AG08395 (cell line): ENCODE results near the gene CEP250.
A peak's percentile ranks its signal among the peaks of the same experiment; 100 is the strongest.
"Not testable (repeated sequence)": the region's sequence is repeated elsewhere in the genome, so short reads cannot be mapped to it uniquely, and the experiment has no call there.

Experiments
- DNase-seq: peaks from one replicate; pipeline ENCODE4 v3.0.0; 2012; ENCODE audit warnings: mixed read lengths, low spot score

CEP250 gene

DNA sequence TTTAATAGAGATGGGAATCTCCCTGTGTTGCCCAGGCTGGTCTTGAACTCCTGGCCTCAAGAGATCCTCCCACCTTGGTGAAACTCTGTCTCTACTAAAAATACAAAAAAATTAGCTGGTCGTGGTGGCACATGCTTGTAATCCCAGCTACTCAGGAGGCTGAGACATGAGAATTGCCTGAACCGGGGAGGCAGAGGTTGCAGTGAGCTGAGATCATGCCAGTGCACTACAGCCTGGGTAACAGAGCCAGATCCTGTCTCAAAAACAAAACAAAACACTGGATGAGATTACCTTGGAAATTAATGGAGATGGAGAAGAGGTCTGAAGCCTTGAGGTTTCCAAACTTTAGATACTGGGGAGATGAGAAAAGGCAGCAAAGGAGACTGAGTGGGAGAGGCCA is 2.1 kb downstream of the CEP250 start:
- not testable (repeated sequence) for DNase-seq

DNA sequence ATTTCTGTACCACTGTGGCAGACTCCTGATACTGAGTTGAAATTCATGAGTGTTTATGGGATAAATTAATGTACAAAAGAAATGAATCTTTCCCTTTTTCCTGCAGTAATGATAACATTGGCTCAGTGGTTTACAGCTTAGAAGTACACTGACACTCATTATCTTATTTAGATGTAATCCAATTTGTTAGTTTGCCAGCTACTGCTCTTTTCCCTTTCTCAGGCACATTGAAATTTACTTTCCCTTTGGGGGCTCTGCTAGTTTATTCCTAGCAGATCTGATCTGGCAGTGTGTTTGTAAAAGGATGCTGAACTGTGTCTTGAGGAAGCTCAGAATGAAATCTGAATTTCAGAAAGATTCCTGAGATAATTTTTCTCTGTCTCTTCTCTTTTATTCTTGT is 3.0 kb downstream of the CEP250 start:
- DNase-seq = no peak

- DNase-seq = no peak
Measured at GRCh38 chr20:35461620-35462019, 6.2 kb downstream of the CEP250 start.

DNA sequence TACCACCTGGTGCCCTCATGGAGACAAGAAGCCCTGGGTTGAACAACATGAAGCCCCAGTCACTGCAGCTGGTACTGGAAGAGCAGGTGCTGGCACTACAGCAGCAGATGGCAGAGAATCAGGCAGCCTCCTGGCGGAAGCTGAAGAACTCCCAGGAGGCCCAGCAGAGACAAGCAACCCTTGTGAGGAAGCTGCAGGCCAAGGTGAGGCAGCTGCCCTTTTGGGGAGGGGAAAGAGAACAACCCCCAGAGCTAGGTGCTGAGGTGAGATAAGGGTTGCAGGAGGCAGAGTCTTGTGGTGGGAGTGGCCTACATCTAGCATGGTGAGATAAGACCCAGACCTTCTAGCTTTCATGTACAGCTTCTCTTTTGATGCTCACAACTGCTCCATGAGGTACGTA is 7.0 kb downstream of the CEP250 start:
- no peak for DNase-seq

GRCh38 chr20:35463455-35464300 is 8.3 kb downstream of the CEP250 start:
- DNase-seq = peak; percentile 78

GRCh38 chr20:35465976-35466375 is 10.6 kb downstream of the CEP250 start:
- no peak for DNase-seq

DNA sequence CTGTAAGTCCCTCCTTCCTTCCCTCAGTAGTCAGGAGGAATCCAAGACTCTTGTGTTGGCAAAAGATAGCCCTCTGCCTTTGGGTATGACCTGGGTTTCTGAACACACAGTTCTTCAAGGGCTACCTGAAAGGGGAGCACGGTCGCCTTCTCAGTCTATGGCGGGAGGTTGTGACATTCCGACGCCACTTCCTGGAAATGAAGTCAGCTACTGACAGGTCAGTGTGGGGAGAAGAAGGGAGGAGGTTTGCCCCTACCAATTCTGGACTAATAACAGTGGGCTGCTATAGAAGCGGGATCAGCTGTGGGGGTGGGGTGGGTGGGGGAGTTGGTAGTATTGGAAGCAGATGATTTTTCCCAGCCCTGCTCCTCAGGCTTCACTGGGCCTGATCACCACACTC is 11.5 kb downstream of the CEP250 start:
- DNase-seq = no peak

DNA sequence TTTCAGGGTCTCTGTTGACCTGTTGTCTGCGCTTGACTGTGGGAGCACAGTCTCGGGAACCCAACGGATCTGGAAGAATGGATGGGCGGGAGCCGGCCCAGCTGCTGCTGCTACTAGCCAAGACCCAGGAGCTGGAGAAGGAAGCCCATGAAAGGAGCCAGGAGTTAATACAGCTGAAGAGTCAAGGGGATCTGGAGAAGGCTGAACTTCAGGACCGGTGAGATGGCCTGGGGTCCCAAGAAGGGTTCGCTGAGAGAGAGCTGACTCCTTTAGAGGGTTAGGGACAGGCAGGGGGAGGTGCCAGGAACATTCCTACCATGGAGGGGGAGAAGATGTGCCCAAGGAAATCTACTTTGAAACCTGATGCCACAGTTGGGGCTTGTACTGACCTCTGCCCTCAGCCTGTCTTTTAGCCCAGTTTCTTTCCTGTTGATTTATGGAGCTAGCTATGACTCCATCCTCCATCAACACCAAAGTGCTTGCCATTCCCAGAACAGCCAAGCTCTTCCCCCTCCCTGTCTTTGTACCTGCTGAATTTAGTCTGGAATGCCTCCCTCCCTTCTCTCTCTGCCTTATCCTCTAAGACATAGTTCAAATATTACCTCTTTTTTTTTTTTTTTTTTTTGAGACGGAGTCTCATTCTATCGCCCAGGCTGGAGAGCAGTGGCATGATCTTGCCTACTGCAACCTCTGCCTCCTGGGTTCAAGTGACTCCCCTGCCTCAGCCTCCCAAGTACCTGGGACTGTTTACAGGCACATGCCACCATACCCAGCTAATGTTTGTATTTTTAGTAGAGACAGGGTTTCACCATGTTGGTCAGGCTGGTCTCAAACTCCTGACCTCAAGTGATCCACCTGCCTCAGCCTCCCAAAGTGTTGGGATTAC is 12.2 kb downstream of the CEP250 start:
- no peak for DNase-seq

GRCh38 chr20:35468671-35469334 is 13.4 kb downstream of the CEP250 start:
- no peak for DNase-seq

GRCh38 chr20:35472209-35472608 is 16.8 kb downstream of the CEP250 start:
- DNase-seq = no peak

DNA sequence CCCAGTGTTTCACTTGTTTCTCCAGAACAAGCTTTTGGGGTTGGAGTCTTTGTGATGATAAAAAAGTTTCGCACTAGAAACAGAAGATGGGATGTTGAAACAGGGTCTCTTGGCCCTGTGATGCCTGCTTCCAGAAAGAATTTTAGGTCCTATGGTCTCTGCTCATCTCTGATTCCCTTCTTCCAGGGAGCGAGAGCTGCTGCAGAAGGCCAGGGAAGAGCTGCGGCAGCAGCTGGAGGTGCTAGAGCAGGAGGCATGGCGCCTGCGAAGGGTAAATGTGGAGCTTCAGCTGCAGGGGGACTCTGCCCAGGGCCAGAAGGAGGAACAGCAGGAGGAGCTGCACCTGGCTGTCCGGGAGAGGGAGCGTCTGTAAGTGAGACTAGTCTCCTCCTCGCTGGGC is 18.3 kb downstream of the CEP250 start:
- DNase-seq = no peak

DNA sequence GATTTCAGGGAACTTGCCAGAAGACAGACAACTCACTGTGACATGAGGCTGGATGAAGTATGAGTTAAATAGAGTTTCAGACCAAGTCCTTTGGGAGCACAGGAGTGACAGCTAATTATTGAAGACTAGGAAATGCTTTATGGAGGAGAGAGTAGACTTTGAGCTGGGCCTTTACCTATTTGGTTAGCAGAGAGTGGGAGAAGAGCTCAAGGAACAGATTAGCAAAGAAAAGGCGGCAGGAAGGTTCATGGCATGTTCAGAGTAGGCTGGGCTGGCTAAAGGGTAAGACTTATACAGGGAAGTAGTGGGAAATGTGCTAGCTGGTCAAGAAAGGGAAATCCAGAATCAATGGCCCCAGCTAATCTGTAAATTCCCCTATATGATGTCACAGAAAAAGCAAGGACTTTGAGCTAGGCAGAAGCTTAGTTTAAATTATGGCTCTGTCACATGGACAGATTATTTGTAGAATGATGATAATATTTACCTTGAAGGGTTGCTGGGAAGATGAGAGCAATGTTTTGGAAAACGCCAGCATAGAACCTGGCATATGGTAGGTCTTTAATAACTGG is 19.0 kb downstream of the CEP250 start:
- no peak for DNase-seq

- DNase-seq = no peak
Measured at GRCh38 chr20:35476288-35476687, 20.9 kb downstream of the CEP250 start.

DNA sequence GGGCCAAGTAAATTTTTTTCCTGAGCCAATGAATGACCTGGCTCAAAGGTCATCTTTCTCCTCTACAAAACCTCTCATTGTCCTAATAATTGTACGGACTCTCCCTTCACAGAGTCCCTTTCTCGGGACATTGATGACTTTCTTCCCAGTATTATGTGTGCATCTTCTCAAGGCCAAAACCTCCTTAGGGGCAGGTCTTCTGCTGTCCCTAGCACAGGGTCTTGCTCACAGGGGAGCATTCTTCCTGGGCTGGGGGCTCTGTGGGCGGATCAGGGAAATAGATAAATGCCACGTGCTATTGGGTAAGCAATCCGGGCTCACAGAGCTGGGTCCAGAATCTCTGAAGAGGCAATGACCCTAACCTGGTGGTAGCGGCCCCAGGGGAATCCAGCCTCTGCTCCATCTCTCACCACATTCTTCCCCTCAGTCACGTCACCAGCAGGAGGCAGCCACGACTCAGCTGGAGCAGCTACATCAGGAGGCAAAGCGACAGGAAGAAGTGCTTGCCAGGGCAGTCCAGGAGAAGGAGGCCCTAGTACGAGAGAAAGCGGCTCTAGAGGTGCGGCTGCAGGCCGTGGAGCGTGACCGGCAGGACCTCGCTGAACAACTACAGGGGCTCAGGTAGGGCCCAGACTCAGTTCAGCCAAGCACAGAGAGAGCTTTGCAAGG is 23.5 kb downstream of the CEP250 start:
- no peak for DNase-seq

DNA sequence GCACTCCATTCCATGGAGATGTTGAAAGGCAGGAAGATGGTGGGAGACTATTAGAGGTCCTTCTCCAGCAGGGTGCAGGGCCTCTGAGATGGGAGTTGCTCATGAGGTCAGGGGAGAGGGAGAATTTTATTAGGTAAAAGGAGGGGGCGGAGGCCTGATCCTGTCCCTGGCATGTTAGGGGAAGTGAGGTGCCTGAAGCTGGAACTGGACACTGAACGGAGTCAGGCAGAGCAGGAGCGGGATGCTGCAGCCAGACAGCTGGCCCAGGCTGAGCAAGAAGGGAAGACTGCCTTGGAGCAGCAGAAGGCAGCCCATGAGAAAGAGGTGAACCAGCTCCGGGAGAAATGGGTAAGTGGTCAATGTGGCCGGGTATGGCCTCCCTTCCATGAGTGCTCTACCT is 24.4 kb downstream of the CEP250 start:
- no peak for DNase-seq

- no peak for DNase-seq
Measured at GRCh38 chr20:35487479-35487878, 32.1 kb downstream of the CEP250 start.

GRCh38 chr20:35489717-35490116 is 34.3 kb downstream of the CEP250 start:
- no peak for DNase-seq

DNA sequence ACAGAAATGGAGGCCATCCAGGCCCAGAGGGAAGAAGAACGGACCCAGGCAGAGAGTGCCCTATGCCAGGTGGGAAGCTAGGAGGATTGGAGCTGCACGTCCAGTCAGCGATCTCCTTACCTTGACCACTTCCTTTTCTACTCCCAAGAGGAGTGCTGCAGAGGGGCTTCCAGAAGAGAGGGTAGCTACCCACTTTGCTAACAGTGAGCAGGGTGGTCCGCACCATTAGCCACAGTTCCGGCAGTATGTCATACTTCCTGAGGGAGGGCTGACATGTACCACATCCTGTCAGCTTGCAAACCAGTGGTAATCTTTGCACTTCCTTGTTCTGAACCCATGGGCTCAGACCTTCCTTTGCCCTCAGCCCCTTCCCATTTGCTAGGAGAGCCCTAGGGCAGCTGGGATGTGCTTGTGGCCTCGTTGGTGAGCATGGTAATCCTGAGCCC is 35.4 kb downstream of the CEP250 start:
- DNase-seq = no peak

- no peak for DNase-seq
Measured at GRCh38 chr20:35491823-35492222, 36.4 kb downstream of the CEP250 start.

DNA sequence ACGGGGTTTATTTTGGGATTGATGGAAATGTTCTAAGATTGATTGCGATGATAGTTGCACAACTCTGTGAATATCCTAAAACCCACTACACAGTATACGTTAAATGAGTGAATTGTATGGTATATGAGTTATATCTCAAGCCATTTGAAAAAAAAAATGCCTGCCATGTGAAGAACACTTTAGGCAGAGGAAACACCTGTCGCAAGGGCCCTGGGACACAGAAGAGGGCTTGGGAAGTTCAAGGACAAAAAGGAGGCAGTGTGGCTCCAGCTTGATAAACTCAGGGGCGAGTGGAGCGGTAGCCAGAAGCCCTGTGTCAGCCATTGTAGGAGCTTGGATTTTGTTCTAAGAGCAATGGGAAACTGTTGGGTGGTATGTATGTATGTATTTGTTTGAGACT is 37.0 kb downstream of the CEP250 start:
- no peak for DNase-seq

DNA sequence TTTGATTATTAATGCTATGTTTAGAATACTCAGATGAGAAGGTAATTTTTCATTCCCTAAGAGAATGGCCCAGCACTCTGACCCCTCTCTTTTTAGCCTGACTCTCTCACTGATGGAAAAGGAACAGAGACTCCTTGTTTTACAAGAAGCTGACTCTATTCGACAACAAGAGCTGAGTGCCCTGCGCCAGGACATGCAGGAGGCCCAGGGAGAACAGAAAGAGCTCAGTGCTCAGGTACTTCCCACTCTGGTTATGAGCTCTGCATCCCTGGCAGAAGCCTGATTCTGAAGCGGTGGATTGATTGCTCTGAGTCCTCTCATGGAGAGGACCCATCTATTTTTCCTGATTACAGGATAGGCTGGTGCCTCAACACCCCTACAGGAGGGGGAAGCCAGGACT is 41.1 kb downstream of the CEP250 start:
- DNase-seq = no peak

GRCh38 chr20:35497320-35497719 is 41.9 kb downstream of the CEP250 start:
- DNase-seq = no peak
